Karpas-422 (cell line): ENCODE measurements around the gene TRIM13. TPM values are rescaled to one million over a fixed set of nuclear protein-coding genes. Genes with fewer than 3 reads are reported as not detected.
"Not testable (repeated sequence)": the region's sequence is repeated elsewhere in the genome, so short reads cannot be mapped to it uniquely, and the experiment has no call there.

Source experiments
- DNase-seq: peaks from one replicate; pipeline ENCODE4 v3.0.0-alpha.2; 2015
- H2AFZ ChIP-seq: fragments of 200-600 bp; sonication (generic); 2 replicates; pipeline ENCODE4 v1.6.1; 2014; ENCODE audit warnings: antibody characterized with exemption, low read length, mixed read lengths
- H3K27ac ChIP-seq: fragments of 200-600 bp; sonication (generic); 2 replicates; pipeline ENCODE4 v1.5.1; 2014; ENCODE audit warnings: mild to moderate bottlenecking, low read length, moderate library complexity
- H3K27me3 ChIP-seq: fragments of 200-600 bp; sonication (generic); 2 replicates; pipeline ENCODE4 v1.6.1; 2014; ENCODE audit warnings: low read length, mixed read lengths
- H3K36me3 ChIP-seq: fragments of 200-600 bp; sonication (generic); 2 replicates; pipeline ENCODE4 v1.6.1; 2014; ENCODE audit warnings: low read length, mixed read lengths; ENCODE audit not compliant: insufficient read depth
- H3K4me1 ChIP-seq: fragments of 200-600 bp; sonication (generic); 2 replicates; pipeline ENCODE4 v1.6.1; 2014; ENCODE audit warnings: mild to moderate bottlenecking, low read length, mixed read lengths
- H3K4me2 ChIP-seq: fragments of 200-600 bp; sonication (generic); 2 replicates; pipeline ENCODE4 v1.6.1; 2014; ENCODE audit warnings: low read length, low read depth, mild to moderate bottlenecking; ENCODE audit not compliant: poor library complexity, severe bottlenecking
- H3K4me3 ChIP-seq: fragments of 200-600 bp; sonication (generic); 2 replicates; pipeline ENCODE4 v1.5.1; 2014; ENCODE audit warnings: mild to moderate bottlenecking, antibody characterized with exemption, low read length, mixed read lengths
- H3K79me2 ChIP-seq: fragments of 200-600 bp; sonication (generic); 2 replicates; pipeline ENCODE4 v1.6.1; 2014; ENCODE audit warnings: mild to moderate bottlenecking, low read length, mixed read lengths
- H3K9ac ChIP-seq: fragments of 200-600 bp; sonication (generic); 2 replicates; pipeline ENCODE4 v1.6.0; 2014; ENCODE audit warnings: low read length
- H3K9me2 ChIP-seq: fragments of 200-600 bp; sonication (generic), shearing (Covaris generic); replicated peaks from 2 replicates; pipeline ENCODE4 v1.6.0; 2014; ENCODE audit warnings: mild to moderate bottlenecking, low read length, moderate library complexity; ENCODE audit not compliant: insufficient read depth
- H3K9me3 ChIP-seq: fragments of 300-700, 200-600 bp; sonication (generic); 2 replicates; pipeline ENCODE4 v1.6.1; 2014; ENCODE audit warnings: low read length, mixed read lengths
- H4K20me1 ChIP-seq: fragments of 200-600 bp; sonication (generic); 2 replicates; pipeline ENCODE4 v1.6.1; 2014; ENCODE audit warnings: mild to moderate bottlenecking, antibody characterized with exemption, low read length, low read depth; ENCODE audit not compliant: insufficient read depth
- total RNA-seq: library from RNA; depleted of rRNA; stranded (reverse); fragments of >200 nt; shearing (Covaris generic); gene quantifications from 2 replicates; pipeline ENCODE4 v1.2.3, GENCODE V29; 2014; ENCODE audit warnings: low replicate concordance

Gene TRIM13
- total RNA-seq, 1 experiment from 2014 or later, result 17.5 TPM

GRCh38 chr13:49990612-49991011 lies 6.2 kb upstream of the TRIM13 start:
- not testable (repeated sequence) for H3K79me2 ChIP-seq, H3K27ac ChIP-seq, H3K9me3 ChIP-seq, DNase-seq, H3K9me2 ChIP-seq, H3K4me3 ChIP-seq, H4K20me1 ChIP-seq, H3K27me3 ChIP-seq, H3K4me2 ChIP-seq, H3K4me1 ChIP-seq, H3K9ac ChIP-seq, H2AFZ ChIP-seq
- H3K36me3 ChIP-seq, result peaks cover 16% of the 10 kb centered on the region

GRCh38 chr13:49993111-49993510 lies 3.7 kb upstream of the TRIM13 start:
- H3K79me2 ChIP-seq, result peaks cover 10% of the 10 kb centered on the region
- peaks cover 24% of the 10 kb centered on the region for H3K4me1 ChIP-seq
- H3K27ac ChIP-seq, result no peak overlapping the region
- no peaks in the 10 kb centered on the region for H3K27me3 ChIP-seq
- H3K9me3 ChIP-seq, result no peaks in the 10 kb centered on the region
- H3K9me2 ChIP-seq, result no peaks in the 10 kb centered on the region
- no peak for DNase-seq
- H3K9ac ChIP-seq, result no peak overlapping the region
- H3K4me2 ChIP-seq, result no peak overlapping the region
- no peak overlapping the region for H3K4me3 ChIP-seq
- peaks cover 11% of the 10 kb centered on the region; the same call in 1 of the 2 replicates for H3K36me3 ChIP-seq
- H4K20me1 ChIP-seq, result no peaks in the 10 kb centered on the region
- no peak overlapping the region for H2AFZ ChIP-seq

GRCh38 chr13:49993666-49994065 lies 3.2 kb upstream of the TRIM13 start:
- Histone ChIP-seq H2AFZ (no peak overlapping the region), H3K27ac (no peak overlapping the region), H3K4me1 (peaks cover 30% of the 10 kb centered on the region), H3K9me3 (no peaks in the 10 kb centered on the region), H3K79me2 (peaks cover 16% of the 10 kb centered on the region), H3K9ac (no peak overlapping the region), H3K27me3 (no peaks in the 10 kb centered on the region), H3K4me3 (no peak overlapping the region), H3K36me3 (peaks cover 17% of the 10 kb centered on the region), H3K4me2 (no peak overlapping the region), H3K9me2 (no peaks in the 10 kb centered on the region), H4K20me1 (no peaks in the 10 kb centered on the region)
- DNase-seq, result no peak

- peaks cover 31% of the 10 kb centered on the region for H3K36me3 ChIP-seq
- no peaks in the 10 kb centered on the region for H4K20me1 ChIP-seq
- H3K27me3 ChIP-seq, result no peaks in the 10 kb centered on the region
- H3K4me1 ChIP-seq, result peaks cover 48% of the 10 kb centered on the region
- H3K9me3 ChIP-seq, result no peaks in the 10 kb centered on the region
- H3K4me3 ChIP-seq, result peak overlapping the region; percentile 81
- H3K79me2 ChIP-seq, result peaks cover 34% of the 10 kb centered on the region
- peak; percentile 64 for DNase-seq
- H3K9me2 ChIP-seq, result no peaks in the 10 kb centered on the region
- H3K9ac ChIP-seq, result peak overlapping the region; percentile 92
- peak overlapping the region; percentile 94 for H3K27ac ChIP-seq
- peak overlapping the region; percentile 93 for H3K4me2 ChIP-seq
- H2AFZ ChIP-seq, result peak overlapping the region; percentile 74; the same call in 1 of the 2 replicates
Observed at GRCh38 chr13:49995625-49996101, 1.2 kb upstream of the TRIM13 start.

DNA sequence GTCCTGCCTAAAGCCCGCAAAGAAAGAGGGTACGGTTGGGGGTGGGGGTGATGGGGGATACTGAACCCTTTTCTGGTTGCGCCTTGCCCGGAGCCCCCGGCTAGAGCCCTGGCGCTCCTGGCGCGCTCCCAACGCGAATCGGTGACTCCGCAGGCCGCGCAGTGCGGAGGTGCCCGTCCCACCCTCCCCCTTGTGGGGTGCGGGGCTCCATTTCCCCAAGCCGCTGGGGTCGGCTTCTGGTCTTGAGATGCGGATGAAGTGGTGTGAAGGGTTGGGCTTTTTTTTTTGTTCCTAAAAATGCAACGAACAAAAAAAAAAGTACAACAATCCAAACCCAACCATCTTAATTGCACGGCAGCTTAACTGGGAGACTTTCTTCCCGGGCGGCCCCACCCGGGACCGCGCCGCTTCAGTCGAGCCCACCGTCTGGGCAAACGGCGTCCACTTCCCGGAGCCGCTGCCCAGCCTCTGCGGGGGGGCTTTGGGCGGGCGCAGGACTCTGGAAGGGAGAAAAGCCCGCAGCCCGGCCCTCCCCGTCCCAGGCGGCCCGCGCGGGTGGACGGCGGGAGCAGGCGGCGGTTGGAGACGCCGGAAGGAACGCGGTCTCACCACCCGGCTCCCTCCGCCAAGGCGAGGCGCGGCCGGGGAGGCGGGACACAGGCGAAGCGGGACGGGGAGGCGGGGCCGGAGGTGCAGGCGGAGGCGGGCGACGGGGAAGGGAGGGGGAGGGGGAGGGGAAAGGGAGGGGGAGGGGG lies 504 bp upstream of the TRIM13 start:
- Histone ChIP-seq H4K20me1 (no peaks in the 10 kb centered on the region), H3K9me3 (no peaks in the 10 kb centered on the region), H3K27me3 (no peaks in the 10 kb centered on the region), H2AFZ (0 out of 2 replicates have a peak overlapping the region, but pooled peaks have one; percentile 17), H3K9ac (peak overlapping the region; percentile 92), H3K4me1 (peaks cover 48% of the 10 kb centered on the region), H3K79me2 (peaks cover 34% of the 10 kb centered on the region), H3K36me3 (peaks cover 30% of the 10 kb centered on the region), H3K9me2 (no peaks in the 10 kb centered on the region), H3K4me2 (peak overlapping the region; percentile 93), H3K27ac (peak overlapping the region; percentile 94), H3K4me3 (peak overlapping the region; percentile 81)
- DNase-seq, result peak; percentile 97

- Histone ChIP-seq H3K27ac (peak overlapping the region; percentile 95), H3K4me1 (peaks cover 55% of the 10 kb centered on the region), H4K20me1 (no peaks in the 10 kb centered on the region), H2AFZ (no peak overlapping the region), H3K36me3 (peaks cover 26% of the 10 kb centered on the region), H3K9me3 (no peaks in the 10 kb centered on the region), H3K27me3 (no peaks in the 10 kb centered on the region), H3K9ac (peak overlapping the region; percentile 99), H3K4me2 (peak overlapping the region; percentile 89), H3K9me2 (no peaks in the 10 kb centered on the region), H3K4me3 (peak overlapping the region; percentile 97), H3K79me2 (peaks cover 37% of the 10 kb centered on the region)
- DNase-seq, result peak; percentile 65
Observed at GRCh38 chr13:49997955-49998354, 1.1 kb downstream of the TRIM13 start.

GRCh38 chr13:49998714-49999624 lies 2.1 kb downstream of the TRIM13 start:
- H3K9me2 ChIP-seq, result no peaks in the 10 kb centered on the region
- peaks cover 54% of the 10 kb centered on the region for H3K4me1 ChIP-seq

DNA sequence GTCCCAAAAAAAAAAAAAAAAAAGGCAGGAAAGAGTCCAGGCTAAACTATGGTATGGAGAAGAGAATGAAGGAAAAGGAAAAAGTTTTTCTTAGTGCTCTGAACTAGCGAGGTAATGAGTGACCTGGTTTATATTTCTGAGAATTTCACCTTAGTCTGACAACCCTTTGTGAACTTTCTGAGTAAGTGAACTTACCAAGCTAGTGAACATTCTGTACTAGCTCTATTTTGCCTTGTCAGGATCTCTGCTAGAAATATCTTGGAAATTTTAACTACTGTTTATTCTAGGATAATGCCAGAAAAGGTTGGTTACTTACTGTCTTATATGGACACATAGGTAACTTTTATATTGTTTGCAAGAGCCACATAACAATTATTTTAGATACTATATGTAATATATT lies 4.4 kb downstream of the TRIM13 start:
- H3K36me3 ChIP-seq, result peaks cover 38% of the 10 kb centered on the region
- H3K27me3 ChIP-seq, result no peaks in the 10 kb centered on the region
- peaks cover 56% of the 10 kb centered on the region for H3K79me2 ChIP-seq
- H3K9me3 ChIP-seq, result no peaks in the 10 kb centered on the region
- peaks cover 43% of the 10 kb centered on the region for H3K4me1 ChIP-seq
- no peak overlapping the region for H2AFZ ChIP-seq
- H3K9me2 ChIP-seq, result no peaks in the 10 kb centered on the region
- no peak overlapping the region for H3K9ac ChIP-seq
- no peak overlapping the region for H3K4me3 ChIP-seq
- no peak for DNase-seq
- H3K4me2 ChIP-seq, result no peak overlapping the region
- peak overlapping the region; percentile 36; the same call in 1 of the 2 replicates for H3K27ac ChIP-seq
- no peaks in the 10 kb centered on the region for H4K20me1 ChIP-seq

More at GRCh38 chr13:49998714-49999624, 2.1 kb downstream of the TRIM13 start:
- peaks cover 28% of the 10 kb centered on the region for H3K36me3 ChIP-seq
- no peaks in the 10 kb centered on the region for H3K9me3 ChIP-seq
- no peaks in the 10 kb centered on the region for H4K20me1 ChIP-seq
- peak; percentile 62 for DNase-seq
- peak overlapping the region; percentile 95 for H3K27ac ChIP-seq
- H3K79me2 ChIP-seq, result peaks cover 41% of the 10 kb centered on the region
- H2AFZ ChIP-seq, result no peak overlapping the region
- peak overlapping the region; percentile 99 for H3K9ac ChIP-seq
- H3K4me2 ChIP-seq, result peak overlapping the region; percentile 89
- no peaks in the 10 kb centered on the region for H3K27me3 ChIP-seq
- H3K4me3 ChIP-seq, result peak overlapping the region; percentile 97
